ENCODE measurements around the gene ARRDC2.

Gene ARRDC2

DNA sequence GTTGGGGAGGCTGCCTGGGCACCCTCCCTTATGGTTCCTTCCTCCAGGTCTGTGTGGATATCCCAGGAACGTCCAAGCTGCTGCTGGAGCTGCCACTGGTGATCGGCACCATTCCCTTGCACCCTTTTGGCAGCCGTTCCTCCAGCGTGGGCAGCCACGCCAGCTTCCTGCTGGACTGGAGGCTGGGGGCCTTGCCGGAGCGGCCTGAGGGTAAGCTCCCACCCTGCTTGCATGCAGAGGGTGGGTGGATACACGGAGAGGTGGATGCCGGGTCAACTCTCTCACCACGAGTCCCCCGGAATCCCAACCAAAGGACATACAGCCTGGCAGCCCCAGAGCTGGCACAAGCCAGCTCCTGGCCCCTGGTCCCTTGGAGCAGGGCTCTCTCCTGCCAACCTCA lies 2.2 kb downstream of the ARRDC2 start:
- no peak overlapping the region for H3K4me3 ChIP-seq (replicated peaks; ENCODE audit: low read depth, low read length)
- DNase-seq (ENCODE audit: extremely low read depth, insufficient read length): no peak
- peaks cover 18% of the 10 kb centered on the region for H3K36me3 ChIP-seq (ENCODE audit: control insufficient read depth, insufficient read depth, low read length)
- TF ChIP-seq, protein P1, sequence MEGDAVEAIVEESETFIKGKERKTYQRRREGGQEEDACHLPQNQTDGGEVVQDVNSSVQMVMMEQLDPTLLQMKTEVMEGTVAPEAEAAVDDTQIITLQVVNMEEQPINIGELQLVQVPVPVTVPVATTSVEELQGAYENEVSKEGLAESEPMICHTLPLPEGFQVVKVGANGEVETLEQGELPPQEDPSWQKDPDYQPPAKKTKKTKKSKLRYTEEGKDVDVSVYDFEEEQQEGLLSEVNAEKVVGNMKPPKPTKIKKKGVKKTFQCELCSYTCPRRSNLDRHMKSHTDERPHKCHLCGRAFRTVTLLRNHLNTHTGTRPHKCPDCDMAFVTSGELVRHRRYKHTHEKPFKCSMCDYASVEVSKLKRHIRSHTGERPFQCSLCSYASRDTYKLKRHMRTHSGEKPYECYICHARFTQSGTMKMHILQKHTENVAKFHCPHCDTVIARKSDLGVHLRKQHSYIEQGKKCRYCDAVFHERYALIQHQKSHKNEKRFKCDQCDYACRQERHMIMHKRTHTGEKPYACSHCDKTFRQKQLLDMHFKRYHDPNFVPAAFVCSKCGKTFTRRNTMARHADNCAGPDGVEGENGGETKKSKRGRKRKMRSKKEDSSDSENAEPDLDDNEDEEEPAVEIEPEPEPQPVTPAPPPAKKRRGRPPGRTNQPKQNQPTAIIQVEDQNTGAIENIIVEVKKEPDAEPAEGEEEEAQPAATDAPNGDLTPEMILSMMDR (IDR thresholded peaks at IDR 0.05; ENCODE audit: insufficient read depth, low read length, poor library complexity, severe bottlenecking): no peak
- no peaks in the 10 kb centered on the region for H3K27me3 ChIP-seq (replicated peaks; ENCODE audit: control insufficient read depth, insufficient read depth, low read length)

DNA sequence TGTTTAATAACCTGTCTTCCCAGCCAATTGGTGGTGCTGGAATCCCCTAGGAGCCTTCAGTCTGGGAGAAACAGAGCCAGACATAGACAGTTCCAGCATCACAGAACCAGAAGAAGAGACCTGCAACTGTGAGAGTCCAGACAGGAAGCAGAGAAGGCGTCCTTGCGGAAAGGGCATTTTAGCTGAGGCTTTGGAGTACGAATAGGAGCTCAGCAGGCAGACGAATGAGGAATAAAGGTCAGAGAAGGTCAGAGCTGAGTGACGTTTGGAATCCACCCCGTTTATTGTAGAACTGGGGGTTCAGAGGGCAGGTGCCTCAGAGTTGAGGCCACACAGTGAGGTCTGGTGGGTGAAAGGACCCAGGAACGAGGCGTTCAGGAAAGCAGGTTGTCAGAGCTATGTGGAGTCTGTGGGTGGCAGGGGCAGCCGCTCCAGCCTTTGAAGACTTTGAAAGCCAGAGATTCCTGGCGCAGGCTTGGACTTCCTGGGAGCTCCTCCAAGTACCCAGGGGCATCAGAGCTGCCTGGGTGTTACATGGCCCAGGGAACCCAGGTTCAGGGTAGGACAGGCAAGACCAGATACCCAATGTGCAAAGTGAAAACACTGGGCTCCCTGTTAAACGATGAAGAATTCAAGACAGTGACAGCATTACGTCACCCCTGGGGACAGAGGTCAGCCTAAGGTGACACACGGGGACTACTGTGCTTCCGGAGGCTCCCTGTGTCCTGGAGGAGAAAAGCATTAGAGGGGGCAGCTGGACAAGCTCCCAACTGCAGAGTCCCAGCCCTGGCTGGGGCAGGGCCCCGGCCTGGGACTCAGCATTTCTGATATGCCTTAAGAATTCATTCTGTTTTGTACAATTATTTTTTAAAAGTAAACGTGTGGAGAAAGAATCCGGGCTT lies 5.5 kb downstream of the ARRDC2 start:
- Histone ChIP-seq H3K27me3 (replicated peaks; ENCODE audit: control insufficient read depth, insufficient read depth, low read length) (no peaks in the 10 kb centered on the region), H3K4me3 (replicated peaks; ENCODE audit: low read depth, low read length) (no peak overlapping the region), H3K36me3 (ENCODE audit: control insufficient read depth, insufficient read depth, low read length) (peaks cover 17% of the 10 kb centered on the region)
- DNase-seq (ENCODE audit: extremely low read depth, insufficient read length): no peak
- TF ChIP-seq, protein P1 (IDR thresholded peaks at IDR 0.05; ENCODE audit: insufficient read depth, low read length, poor library complexity, severe bottlenecking): no peak

DNA sequence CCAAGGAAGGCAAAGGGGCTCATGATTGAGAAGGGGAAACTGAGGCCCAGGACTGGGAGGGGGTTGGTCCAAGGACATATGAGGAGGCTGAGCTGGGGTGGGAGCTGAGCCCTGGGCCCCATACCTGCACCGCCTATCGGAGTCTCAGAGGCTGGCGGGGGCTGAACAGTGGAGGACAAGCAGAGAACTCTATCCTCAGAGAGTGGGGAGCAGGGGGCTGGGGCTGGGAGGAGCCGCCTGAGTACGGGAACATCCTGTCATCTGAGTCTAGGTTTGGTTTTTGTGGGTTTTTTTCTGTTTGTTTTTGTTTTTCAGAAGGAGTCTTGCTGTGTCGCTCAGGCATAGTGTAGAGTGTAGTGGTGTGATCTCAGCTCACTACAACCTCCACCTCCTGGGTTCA lies 6.2 kb downstream of the ARRDC2 start:
- TF ChIP-seq, protein P1 (IDR thresholded peaks at IDR 0.05; ENCODE audit: insufficient read depth, low read length, poor library complexity, severe bottlenecking): no peak
- Histone ChIP-seq H3K4me3 (replicated peaks; ENCODE audit: low read depth, low read length) (no peak overlapping the region), H3K36me3 (ENCODE audit: control insufficient read depth, insufficient read depth, low read length) (peaks cover 12% of the 10 kb centered on the region), H3K27me3 (replicated peaks; ENCODE audit: control insufficient read depth, insufficient read depth, low read length) (no peaks in the 10 kb centered on the region)
- no peak for DNase-seq (ENCODE audit: extremely low read depth, insufficient read length)

DNA sequence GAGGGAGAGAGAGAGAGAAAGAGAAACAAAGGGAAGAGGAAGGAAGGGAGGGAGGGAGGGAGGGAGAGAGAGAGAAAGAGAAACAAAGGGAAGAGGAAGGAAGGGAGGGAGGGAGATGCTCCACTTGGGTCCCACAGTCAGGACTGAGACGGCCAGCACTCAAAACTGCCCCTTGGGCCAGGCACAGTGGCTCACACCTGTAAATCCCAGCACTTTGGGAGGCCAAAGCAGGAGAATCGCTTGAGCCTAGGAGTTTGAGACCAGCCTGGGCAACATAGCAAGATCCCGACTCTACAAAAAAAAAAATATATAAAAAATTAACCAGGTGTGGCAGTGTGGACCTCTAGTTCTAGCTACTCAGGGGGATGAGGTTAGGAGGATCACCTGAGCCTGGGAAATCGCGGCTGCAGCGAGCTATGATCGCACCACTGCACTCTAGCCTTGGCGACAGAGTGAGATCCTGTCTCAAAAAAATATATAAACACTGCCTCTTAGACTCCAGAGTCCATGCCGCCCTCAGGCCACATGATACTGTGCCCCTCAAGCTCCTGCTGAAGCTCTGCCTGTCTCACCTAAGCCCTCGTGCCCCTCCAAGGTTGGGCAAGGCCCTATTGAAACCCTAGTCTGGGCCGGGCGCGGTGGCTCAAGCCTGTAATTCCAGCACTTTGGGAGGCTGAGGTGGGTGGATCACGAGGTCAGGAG lies 8.4 kb downstream of the ARRDC2 start:
- no peaks in the 10 kb centered on the region for H3K27me3 ChIP-seq (replicated peaks; ENCODE audit: control insufficient read depth, insufficient read depth, low read length)
- TF ChIP-seq, protein P1 (IDR thresholded peaks at IDR 0.05; ENCODE audit: insufficient read depth, low read length, poor library complexity, severe bottlenecking): no peak
- DNase-seq (ENCODE audit: extremely low read depth, insufficient read length): no peak
- H3K36me3 ChIP-seq (ENCODE audit: control insufficient read depth, insufficient read depth, low read length): peaks cover 6% of the 10 kb centered on the region
- H3K4me3 ChIP-seq (replicated peaks; ENCODE audit: low read depth, low read length): no peak overlapping the region

DNA sequence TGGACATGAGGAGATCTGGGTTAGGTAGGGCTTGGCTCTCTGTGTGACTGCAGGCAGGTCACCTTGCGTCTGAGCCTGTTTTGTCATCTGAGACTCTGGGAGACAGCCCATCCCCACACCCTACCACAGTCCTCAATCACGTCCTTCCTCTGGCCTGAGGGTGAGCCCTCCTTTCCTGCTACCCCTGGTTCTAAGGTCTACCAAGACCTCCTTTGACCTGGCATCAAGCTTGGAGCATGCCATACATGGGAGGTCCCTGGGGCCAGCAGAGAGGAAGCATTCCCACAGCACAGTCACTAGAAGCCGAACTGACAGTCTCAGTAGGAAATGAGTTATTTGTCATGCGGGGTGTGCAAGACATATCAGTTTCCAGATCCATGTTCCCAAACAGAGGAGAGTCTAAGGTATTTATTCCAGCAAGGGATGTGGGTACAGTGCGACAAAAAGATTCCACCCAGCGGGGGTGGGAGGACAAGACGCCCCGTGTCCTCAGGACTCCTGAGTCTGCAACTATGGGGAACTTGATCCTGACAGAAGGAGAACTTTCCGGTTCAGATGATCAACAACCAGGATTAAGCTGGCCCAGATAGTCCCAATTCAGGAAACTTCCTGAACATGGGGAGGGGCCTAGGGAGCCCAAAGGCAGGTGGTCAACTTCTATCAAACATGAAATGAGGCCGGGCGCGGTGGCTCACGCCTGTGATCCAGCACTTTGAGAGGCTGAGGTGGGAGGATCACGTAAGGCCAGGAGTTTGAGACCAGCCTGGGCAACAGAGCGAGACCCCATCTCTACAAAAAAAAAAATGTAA lies 9.5 kb downstream of the ARRDC2 start:
- DNase-seq (ENCODE audit: extremely low read depth, insufficient read length): no peak

More for the DNA sequence above, 9.5 kb downstream of the ARRDC2 start:
- Histone ChIP-seq H3K36me3 (ENCODE audit: control insufficient read depth, insufficient read depth, low read length) (peaks cover 6% of the 10 kb centered on the region), H3K4me3 (replicated peaks; ENCODE audit: low read depth, low read length) (no peak overlapping the region), H3K27me3 (replicated peaks; ENCODE audit: control insufficient read depth, insufficient read depth, low read length) (no peaks in the 10 kb centered on the region)
- TF ChIP-seq, protein P1 (IDR thresholded peaks at IDR 0.05; ENCODE audit: insufficient read depth, low read length, poor library complexity, severe bottlenecking): no peak
